Suprapubic skin (tissue), 4 donors: Measurements from ENCODE around the gene CDKN2B-AS1. TPM values are rescaled to one million over a fixed set of nuclear protein-coding genes. Genes with fewer than 3 reads are reported as not detected.

ENCODE experiments used
- DNase-seq, 2 donors: peaks; one replicate each; pipeline ENCODE4 v3.0.0-alpha.2; 2019; ENCODE audit warnings: low spot score in 2 of 2
- H3K27ac ChIP-seq: fragments of 200-600 bp; sonication (generic); one replicate; pipeline ENCODE4 v1.5.1; 2019
- H3K27me3 ChIP-seq: fragments of 200-600 bp; sonication (generic); one replicate; pipeline ENCODE4 v1.5.1; 2019
- H3K36me3 ChIP-seq: fragments of 200-600 bp; sonication (generic); one replicate; pipeline ENCODE4 v1.5.1; 2019
- H3K4me1 ChIP-seq: fragments of 200-600 bp; sonication (generic); one replicate; pipeline ENCODE4 v1.5.1; 2019
- H3K4me3 ChIP-seq: fragments of 200-600 bp; sonication (generic); one replicate; pipeline ENCODE4 v1.5.1; 2019; ENCODE audit warnings: mild to moderate bottlenecking
- H3K9me3 ChIP-seq: fragments of 200-600 bp; sonication (generic); one replicate; pipeline ENCODE4 v1.5.1; 2019
- EP300 ChIP-seq: sonication (generic); formaldehyde crosslinking; IDR thresholded peaks from one replicate; pipeline ENCODE4 v1.6.1; 2017; ENCODE audit warnings: antibody characterized with exemption
- POLR2A ChIP-seq, 2 donors: fragments of 450-650 bp; IDR thresholded peaks; one replicate each; pipeline ENCODE4 v1.6.1; 2017; ENCODE audit warnings: antibody characterized with exemption in 2 of 2, mild to moderate bottlenecking in 2 of 2, moderate library complexity in 2 of 2
- POLR2AphosphoS5 ChIP-seq, 3 donors: sonication (generic); formaldehyde crosslinking; IDR thresholded peaks; one replicate each; pipeline ENCODE4 v1.6.1; 2017; ENCODE audit warnings: antibody characterized with exemption in 3 of 3
- WGBS: methylation state at CpG from one replicate; pipeline ENCODE4 v1.1.5; 2018; 5-methylcytosine and 5-hydroxymethylcytosine counted together
- total RNA-seq, 4 donors: library from RNA; depleted of rRNA; stranded (reverse); fragments of >200 nt; gene quantifications; one replicate each; pipeline ENCODE4 v1.1.0, GENCODE V29; 2016
- TF ChIP-seq, protein P1 (sequence below), 2 donors: fragments of 200-600 bp in 1 of 2; fragments of 450-650 bp in 1 of 2; sonication (generic) in 1 of 2; IDR thresholded peaks; one replicate each; pipeline ENCODE4 v1.5.1; 2016 to 2019; ENCODE audit warnings: antibody characterized with exemption in 2 of 2, mild to moderate bottlenecking in 1 of 2, moderate library complexity in 1 of 2

Gene CDKN2B-AS1
- total RNA-seq, 4 donors from 2014 or later, result 0.59 TPM; not detected in 3

DNA sequence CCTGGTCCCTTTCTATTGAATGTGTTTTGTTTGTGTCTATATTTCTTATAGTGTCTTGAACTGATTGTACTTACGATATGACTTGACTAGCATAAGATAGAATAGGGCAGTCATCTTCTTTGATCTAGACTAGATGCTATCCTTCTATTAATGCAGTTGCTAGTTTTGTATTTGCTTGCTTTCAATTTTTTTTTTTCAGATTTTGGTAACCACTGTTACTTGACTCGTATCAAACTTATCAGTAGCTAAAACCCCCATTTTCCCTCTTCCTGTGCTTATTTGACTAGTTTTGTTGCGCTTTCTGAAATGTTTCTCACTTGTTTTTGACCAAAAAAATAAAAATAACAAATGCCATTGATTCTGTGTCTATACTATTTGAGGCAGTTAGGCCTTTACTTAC, 83.5 kb downstream of the CDKN2B-AS1 start:
- Histone ChIP-seq H3K9me3 (no peaks in the 10 kb centered on the region), H3K36me3 (no peaks in the 10 kb centered on the region), H3K27me3 (no peaks in the 10 kb centered on the region), H3K4me3 (no peak overlapping the region), H3K27ac (no peak overlapping the region), H3K4me1 (peaks cover 14% of the 10 kb centered on the region)
- TF ChIP-seq, protein P1, sequence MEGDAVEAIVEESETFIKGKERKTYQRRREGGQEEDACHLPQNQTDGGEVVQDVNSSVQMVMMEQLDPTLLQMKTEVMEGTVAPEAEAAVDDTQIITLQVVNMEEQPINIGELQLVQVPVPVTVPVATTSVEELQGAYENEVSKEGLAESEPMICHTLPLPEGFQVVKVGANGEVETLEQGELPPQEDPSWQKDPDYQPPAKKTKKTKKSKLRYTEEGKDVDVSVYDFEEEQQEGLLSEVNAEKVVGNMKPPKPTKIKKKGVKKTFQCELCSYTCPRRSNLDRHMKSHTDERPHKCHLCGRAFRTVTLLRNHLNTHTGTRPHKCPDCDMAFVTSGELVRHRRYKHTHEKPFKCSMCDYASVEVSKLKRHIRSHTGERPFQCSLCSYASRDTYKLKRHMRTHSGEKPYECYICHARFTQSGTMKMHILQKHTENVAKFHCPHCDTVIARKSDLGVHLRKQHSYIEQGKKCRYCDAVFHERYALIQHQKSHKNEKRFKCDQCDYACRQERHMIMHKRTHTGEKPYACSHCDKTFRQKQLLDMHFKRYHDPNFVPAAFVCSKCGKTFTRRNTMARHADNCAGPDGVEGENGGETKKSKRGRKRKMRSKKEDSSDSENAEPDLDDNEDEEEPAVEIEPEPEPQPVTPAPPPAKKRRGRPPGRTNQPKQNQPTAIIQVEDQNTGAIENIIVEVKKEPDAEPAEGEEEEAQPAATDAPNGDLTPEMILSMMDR (IDR thresholded peaks at IDR 0.05), result no peak
- TF ChIP-seq POLR2AphosphoS5 (IDR thresholded peaks at IDR 0.05) (no peak), EP300 (no peak), POLR2A (IDR thresholded peaks at IDR 0.05) (no peak)
- DNase-seq, result no peak
- 92% methylated on average over 3 of the region's 3 CpGs for WGBS

- H3K27me3 ChIP-seq, result no peaks in the 10 kb centered on the region
- H3K4me1 ChIP-seq, result peaks cover 24% of the 10 kb centered on the region
- TF ChIP-seq POLR2AphosphoS5 (IDR thresholded peaks at IDR 0.05) (peak in 1 of 3 donors; percentile 25), EP300 (no peak), POLR2A (IDR thresholded peaks at IDR 0.05) (no peak)
- H3K36me3 ChIP-seq, result no peaks in the 10 kb centered on the region
- H3K9me3 ChIP-seq, result no peaks in the 10 kb centered on the region
- 32% methylated on average over 4 of the region's 4 CpGs for WGBS
- no peak for DNase-seq
- H3K4me3 ChIP-seq, result no peak overlapping the region
- H3K27ac ChIP-seq, result peak overlapping the region; percentile 61
Measured at GRCh38 chr9:22079873-22080341, 85.3 kb downstream of the CDKN2B-AS1 start.

DNA sequence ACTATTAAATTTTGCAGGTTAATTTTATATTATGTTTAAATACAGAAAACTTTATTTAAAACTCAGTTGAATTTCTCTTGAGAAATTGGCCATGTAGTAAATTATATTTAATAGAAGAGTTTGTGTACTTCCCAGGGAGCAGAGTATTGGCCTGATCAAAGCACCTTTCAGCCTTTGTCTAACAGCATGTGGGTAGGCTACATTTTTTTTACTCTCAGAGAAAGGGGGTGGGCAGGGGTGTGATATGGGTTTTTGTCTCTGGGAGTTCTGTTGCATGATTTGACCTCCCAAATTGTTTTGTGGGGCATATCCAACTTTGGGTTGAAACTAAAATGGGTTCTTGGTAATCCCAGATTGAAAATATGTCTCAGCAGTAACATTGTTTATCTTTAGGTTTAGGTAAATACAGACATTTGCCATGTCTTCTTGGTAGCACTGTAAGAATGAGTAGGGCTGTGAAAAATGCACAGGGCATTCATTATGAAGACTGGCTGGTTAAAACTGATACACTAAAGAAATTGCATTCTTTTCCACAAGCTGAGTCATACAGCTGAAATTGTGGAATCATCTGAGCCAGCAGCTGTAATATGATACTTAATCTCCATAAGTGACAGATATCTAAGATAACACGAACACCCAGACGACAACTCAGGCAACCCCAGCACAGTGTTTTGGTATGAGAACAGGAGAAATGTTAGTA, 89.9 kb downstream of the CDKN2B-AS1 start:
- Histone ChIP-seq H3K27me3 (no peaks in the 10 kb centered on the region), H3K27ac (peak overlapping the region; percentile 16), H3K4me1 (peaks cover 29% of the 10 kb centered on the region), H3K9me3 (no peaks in the 10 kb centered on the region), H3K36me3 (no peaks in the 10 kb centered on the region), H3K4me3 (no peak overlapping the region)
- WGBS, result 0% methylated on average over 2 of the region's 2 CpGs
- no peak for DNase-seq
- TF ChIP-seq POLR2AphosphoS5 (IDR thresholded peaks at IDR 0.05), result no peak
- TF ChIP-seq EP300, result no peak
- TF ChIP-seq POLR2A (IDR thresholded peaks at IDR 0.05), result no peak
- TF ChIP-seq, protein P1 (IDR thresholded peaks at IDR 0.05), result no peak

DNA sequence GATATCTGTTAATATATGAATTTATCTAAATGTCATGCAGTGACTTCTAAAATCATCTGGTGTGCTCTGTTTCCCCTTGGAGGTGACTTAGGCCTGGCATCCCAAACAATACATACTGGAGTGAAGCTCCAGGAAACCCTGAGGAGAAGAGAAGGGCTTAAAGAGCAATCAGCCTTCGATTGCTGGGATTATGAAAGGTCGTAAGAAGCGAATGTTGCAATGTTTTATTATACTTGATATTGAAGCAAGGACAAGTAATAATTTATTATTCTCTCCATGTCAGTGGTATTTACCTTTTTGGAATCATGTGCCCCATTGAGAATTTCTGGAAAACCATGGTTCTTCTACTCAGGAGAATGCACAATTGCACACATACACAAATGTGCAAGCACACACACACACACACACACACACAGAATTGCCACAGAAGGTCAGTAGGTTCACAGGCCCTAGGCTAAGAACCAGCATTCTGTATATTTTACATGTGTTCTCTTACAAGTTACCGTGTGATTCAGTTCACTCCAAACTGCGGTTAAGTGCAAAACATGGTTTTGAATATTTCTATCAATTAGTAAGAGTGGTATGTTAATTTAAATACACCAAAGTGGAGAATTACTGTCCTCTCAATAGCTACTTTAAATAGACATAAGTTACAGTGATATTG, 93.6 kb downstream of the CDKN2B-AS1 start:
- Histone ChIP-seq H3K4me3 (no peak overlapping the region), H3K27me3 (no peaks in the 10 kb centered on the region), H3K36me3 (no peaks in the 10 kb centered on the region), H3K9me3 (no peaks in the 10 kb centered on the region), H3K4me1 (peaks cover 19% of the 10 kb centered on the region), H3K27ac (no peak overlapping the region)
- no peak for DNase-seq
- TF ChIP-seq EP300 (no peak), POLR2A (IDR thresholded peaks at IDR 0.05) (no peak), POLR2AphosphoS5 (IDR thresholded peaks at IDR 0.05) (no peak)
- TF ChIP-seq, protein P1 (IDR thresholded peaks at IDR 0.05), result no peak
- WGBS, result 79% methylated on average over 5 of the region's 5 CpGs

GRCh38 chr9:22088717-22089061, 94.1 kb downstream of the CDKN2B-AS1 start:
- 69% methylated on average over 1 of the region's 1 CpG for WGBS

More at GRCh38 chr9:22088717-22089061, 94.1 kb downstream of the CDKN2B-AS1 start:
- Histone ChIP-seq H3K27me3 (no peaks in the 10 kb centered on the region), H3K36me3 (no peaks in the 10 kb centered on the region), H3K9me3 (no peaks in the 10 kb centered on the region), H3K4me3 (no peak overlapping the region), H3K27ac (no peak overlapping the region), H3K4me1 (peaks cover 19% of the 10 kb centered on the region)
- DNase-seq, result no peak
- TF ChIP-seq EP300 (no peak), POLR2AphosphoS5 (IDR thresholded peaks at IDR 0.05) (no peak), POLR2A (IDR thresholded peaks at IDR 0.05) (no peak)
- TF ChIP-seq, protein P1 (IDR thresholded peaks at IDR 0.05), result no peak
